C4-2B (cell line): ENCODE data around the gene SF3A1.

Experiments
- ZFX ChIP-seq: fragments of 450-650 bp; IDR thresholded peaks from 2 replicates; pipeline ENCODE4 v1.6.1; 2017
- TF ChIP-seq, protein P1 (sequence below): fragments of 450-650 bp; conservative IDR thresholded peaks from 2 replicates; pipeline ENCODE4 v1.5.1; 2017; ENCODE audit warnings: mild to moderate bottlenecking

DNA sequence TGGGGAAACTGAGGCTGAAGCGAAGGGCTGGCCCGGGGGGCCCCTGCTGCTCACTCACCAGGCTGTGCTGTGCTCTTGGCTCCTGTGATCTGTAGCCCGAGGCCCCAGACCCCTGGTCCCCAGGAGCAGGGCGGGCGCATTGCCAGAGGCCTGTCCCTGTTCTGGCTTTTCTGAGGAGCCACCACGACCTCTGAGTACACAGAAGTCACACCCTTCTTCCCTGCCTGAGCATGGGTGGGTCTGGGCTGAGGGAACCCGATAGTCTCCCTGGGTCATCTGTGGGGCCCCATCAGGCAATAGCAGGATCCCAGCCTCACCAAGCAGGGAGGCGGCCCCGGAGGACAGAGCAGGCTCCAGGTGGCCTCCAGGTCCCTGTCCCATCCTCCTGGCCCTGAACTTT lies 72.5 kb downstream of the SF3A1 start:
- no peak for TF ChIP-seq ZFX
- TF ChIP-seq, protein P1, sequence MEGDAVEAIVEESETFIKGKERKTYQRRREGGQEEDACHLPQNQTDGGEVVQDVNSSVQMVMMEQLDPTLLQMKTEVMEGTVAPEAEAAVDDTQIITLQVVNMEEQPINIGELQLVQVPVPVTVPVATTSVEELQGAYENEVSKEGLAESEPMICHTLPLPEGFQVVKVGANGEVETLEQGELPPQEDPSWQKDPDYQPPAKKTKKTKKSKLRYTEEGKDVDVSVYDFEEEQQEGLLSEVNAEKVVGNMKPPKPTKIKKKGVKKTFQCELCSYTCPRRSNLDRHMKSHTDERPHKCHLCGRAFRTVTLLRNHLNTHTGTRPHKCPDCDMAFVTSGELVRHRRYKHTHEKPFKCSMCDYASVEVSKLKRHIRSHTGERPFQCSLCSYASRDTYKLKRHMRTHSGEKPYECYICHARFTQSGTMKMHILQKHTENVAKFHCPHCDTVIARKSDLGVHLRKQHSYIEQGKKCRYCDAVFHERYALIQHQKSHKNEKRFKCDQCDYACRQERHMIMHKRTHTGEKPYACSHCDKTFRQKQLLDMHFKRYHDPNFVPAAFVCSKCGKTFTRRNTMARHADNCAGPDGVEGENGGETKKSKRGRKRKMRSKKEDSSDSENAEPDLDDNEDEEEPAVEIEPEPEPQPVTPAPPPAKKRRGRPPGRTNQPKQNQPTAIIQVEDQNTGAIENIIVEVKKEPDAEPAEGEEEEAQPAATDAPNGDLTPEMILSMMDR: no peak
